ENCODE measurements around the gene CBY1.

DNA sequence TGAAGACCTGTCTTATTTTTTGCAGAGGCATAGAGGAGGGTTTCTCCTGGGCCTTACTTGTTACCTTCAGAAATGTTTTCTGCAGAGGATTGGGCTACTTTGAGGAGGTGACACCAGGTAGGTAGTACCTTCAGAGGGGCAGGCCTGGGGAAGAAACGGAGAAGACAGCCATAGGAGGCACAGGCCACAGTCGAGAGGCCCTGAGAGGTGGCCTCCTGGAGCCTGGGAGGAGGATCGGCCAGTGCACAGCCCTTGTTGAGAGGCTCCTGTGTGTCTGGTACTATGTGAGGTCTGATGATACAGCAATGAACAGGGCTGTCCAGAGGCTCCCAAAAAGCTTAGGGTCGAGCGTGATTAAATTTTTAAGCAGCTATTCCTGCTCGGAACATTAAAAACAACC lies 60.8 kb downstream of the CBY1 start:
- TF ChIP-seq, protein P1, sequence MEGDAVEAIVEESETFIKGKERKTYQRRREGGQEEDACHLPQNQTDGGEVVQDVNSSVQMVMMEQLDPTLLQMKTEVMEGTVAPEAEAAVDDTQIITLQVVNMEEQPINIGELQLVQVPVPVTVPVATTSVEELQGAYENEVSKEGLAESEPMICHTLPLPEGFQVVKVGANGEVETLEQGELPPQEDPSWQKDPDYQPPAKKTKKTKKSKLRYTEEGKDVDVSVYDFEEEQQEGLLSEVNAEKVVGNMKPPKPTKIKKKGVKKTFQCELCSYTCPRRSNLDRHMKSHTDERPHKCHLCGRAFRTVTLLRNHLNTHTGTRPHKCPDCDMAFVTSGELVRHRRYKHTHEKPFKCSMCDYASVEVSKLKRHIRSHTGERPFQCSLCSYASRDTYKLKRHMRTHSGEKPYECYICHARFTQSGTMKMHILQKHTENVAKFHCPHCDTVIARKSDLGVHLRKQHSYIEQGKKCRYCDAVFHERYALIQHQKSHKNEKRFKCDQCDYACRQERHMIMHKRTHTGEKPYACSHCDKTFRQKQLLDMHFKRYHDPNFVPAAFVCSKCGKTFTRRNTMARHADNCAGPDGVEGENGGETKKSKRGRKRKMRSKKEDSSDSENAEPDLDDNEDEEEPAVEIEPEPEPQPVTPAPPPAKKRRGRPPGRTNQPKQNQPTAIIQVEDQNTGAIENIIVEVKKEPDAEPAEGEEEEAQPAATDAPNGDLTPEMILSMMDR (IDR thresholded peaks at IDR 0.05) = no peak
- TF ChIP-seq POLR2A (IDR thresholded peaks at IDR 0.05) (no peak), POLR2AphosphoS5 (IDR thresholded peaks at IDR 0.05) (no peak), EP300 (IDR thresholded peaks at IDR 0.05) (no peak)
